HCT116 (cell line): Measurements from ENCODE around the gene PIP4K2A.

Source experiments
- CTCF ChIP-seq, 3 experiments: fragments of 200-600 bp in 1 of 3; sonication (generic) in 1 of 3; IDR thresholded peaks in 2 of 3; conservative IDR thresholded peaks in 1 of 3; 2 replicates each; pipeline ENCODE4 v1.5.1; 2012 to 2017; ENCODE audit warnings: low read depth in 2 of 3, low read length in 2 of 3, antibody characterized with exemption in 1 of 3, borderline replicate concordance in 1 of 3, control low read depth in 1 of 3, mild to moderate bottlenecking in 1 of 3, mixed read lengths in 1 of 3, mixed run types in 1 of 3, moderate library complexity in 1 of 3; ENCODE audit not compliant: insufficient read depth in 1 of 3
- MAX ChIP-seq: IDR thresholded peaks from 2 replicates; pipeline ENCODE4 v1.6.1; 2012
- TCF7L2 ChIP-seq: IDR thresholded peaks from 2 replicates; pipeline ENCODE4 v1.7.0; 2011; ENCODE audit warnings: borderline replicate concordance, inconsistent platforms; ENCODE audit not compliant: insufficient read depth, insufficient read length; ENCODE audit errors: extremely low read depth

GRCh38 chr10:22715290-22715625 is 880 bp upstream of the PIP4K2A start:
- no peak for TF ChIP-seq CTCF (IDR thresholded peaks at IDR 0.05 in 2 of 3, conservative IDR thresholded peaks at IDR 0.05 in 1 of 3; ENCODE audit: borderline replicate concordance in 1 of 3, insufficient read depth in 1 of 3, low read depth in 2 of 3, low read length in 2 of 3)
- no peak for TF ChIP-seq MAX
- no peak for TF ChIP-seq TCF7L2
